ENCODE results near the gene EMP1.

Gene EMP1

DNA sequence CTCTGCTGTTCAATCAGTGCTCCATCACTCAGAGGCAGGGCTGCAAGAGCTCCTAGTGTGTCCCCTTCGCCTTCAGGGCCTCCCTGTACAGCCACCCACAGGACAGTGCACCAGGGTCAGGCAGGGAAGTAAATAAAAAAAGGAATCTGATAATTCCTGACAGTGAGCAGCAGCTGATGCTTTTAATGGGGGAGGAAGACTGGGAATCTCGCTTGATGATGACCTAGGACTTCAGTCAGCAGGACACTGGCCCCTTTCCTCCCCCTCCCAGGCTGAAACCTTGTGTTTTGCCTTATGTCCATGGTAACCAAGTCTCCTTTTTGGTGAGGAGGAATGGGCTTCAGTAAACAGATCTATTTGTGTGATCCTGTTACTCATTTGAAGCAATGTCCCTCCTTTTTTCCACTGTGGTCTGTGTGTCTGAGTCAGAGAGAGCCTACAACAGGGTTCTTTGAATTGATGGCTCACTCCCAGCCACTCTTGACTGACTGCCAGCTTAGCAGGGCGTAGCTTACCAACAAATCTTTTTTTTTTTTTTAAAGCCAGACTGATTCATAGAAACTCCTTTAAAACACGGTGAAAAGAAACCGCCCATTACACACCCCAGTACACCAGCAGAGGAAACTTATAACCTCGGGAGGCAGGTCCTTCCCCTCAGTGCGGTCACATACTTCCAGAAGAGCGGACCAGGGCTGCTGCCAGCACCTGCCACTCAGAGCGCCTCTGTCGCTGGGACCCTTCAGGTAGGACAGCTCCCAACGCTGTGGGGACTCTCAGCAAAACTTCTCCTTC is at the start of gene EMP1:
Gene EMP1, plus strand, starts transcription at position 597 of the 792 bp plus-strand sequence. CDS start 14,785 bp downstream, outside the sequence.
- TF ChIP-seq, protein P1, sequence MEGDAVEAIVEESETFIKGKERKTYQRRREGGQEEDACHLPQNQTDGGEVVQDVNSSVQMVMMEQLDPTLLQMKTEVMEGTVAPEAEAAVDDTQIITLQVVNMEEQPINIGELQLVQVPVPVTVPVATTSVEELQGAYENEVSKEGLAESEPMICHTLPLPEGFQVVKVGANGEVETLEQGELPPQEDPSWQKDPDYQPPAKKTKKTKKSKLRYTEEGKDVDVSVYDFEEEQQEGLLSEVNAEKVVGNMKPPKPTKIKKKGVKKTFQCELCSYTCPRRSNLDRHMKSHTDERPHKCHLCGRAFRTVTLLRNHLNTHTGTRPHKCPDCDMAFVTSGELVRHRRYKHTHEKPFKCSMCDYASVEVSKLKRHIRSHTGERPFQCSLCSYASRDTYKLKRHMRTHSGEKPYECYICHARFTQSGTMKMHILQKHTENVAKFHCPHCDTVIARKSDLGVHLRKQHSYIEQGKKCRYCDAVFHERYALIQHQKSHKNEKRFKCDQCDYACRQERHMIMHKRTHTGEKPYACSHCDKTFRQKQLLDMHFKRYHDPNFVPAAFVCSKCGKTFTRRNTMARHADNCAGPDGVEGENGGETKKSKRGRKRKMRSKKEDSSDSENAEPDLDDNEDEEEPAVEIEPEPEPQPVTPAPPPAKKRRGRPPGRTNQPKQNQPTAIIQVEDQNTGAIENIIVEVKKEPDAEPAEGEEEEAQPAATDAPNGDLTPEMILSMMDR (IDR thresholded peaks at IDR 0.05), result no peak
- H3K27me3 Mint-ChIP-seq (ENCODE audit: low read depth, poor library complexity), result peaks cover 8% of the 10 kb centered on the region
- H3K36me3 Mint-ChIP-seq (ENCODE audit: low read depth), result no peaks in the 10 kb centered on the region
- peak within 1 kb of the TSS; percentile 41 for H3K4me3 Mint-ChIP-seq
- no peak for DNase-seq
- no peaks in the 10 kb centered on the region for H3K9me3 Mint-ChIP-seq
- peaks cover 87% of the 10 kb centered on the region for H3K4me1 Mint-ChIP-seq
- peak within 1 kb of the TSS; percentile 87 for H3K27ac Mint-ChIP-seq

DNA sequence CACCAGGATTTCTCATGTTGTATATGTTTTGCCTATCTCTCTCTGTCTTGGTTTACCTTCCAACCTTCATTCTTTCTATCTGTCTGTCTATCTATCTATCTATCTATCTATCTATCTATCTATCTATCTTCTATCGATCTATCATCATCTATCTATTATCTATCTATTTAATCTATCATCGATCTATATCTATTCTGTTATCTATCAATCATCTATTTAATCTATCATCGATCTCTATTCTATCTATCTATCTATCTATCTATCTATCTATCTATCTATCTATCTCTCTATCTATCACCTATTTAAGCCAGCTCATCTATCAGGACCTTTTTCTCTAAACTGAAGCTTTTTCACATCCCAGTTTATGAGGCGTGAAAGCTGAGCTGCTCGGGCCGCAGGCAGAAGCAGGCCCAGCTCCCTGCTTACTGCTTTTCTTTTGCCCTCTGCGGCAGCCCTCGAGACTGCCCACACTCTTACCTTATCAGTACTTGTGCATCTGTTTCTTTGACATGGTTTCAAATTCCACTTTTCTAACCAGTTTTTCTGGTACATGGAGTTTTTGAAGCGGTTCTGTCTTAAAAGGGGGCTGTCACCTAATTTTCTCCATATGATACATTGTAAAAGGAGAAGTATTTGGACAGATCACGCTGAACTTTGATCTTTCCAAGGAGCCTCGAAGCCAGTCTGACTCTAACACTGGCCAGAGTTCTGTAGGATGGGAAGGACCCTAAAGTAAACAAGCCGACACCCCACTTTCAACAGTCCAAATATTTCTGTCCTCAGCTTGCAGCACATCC is 48.6 kb upstream of the EMP1 start:
- TF ChIP-seq, protein P1 (IDR thresholded peaks at IDR 0.05), result no peak
- peak; percentile 31 for DNase-seq
- Mint-ChIP-seq H3K36me3 (ENCODE audit: low read depth) (no peaks in the 10 kb centered on the region), H3K9me3 (peaks cover 4% of the 10 kb centered on the region), H3K27ac (peak overlapping the region; percentile 5), H3K4me3 (no peak overlapping the region), H3K4me1 (peaks cover 35% of the 10 kb centered on the region), H3K27me3 (ENCODE audit: low read depth, poor library complexity) (peaks cover 3% of the 10 kb centered on the region)

DNA sequence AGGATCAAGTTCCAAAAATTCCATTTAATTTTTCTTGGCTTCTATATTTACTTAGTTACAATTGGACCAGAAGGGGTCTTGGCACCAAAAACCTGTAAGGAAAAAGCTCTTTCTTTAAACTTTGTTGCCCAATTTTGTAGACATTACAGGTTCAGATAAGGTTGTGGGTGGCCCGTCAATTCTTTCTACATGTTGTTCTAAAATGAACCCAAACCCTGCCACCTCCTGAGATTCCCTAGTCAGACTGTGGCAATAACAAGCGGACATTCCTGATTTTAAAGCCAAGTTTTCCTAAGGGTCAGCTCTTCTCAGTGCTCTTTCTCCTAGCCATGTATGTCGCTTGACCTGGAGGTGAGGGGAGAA is 48.1 kb upstream of the EMP1 start:
- TF ChIP-seq, protein P1 (IDR thresholded peaks at IDR 0.05), result no peak
- H3K27me3 Mint-ChIP-seq (ENCODE audit: low read depth, poor library complexity), result peaks cover 3% of the 10 kb centered on the region
- H3K9me3 Mint-ChIP-seq, result peaks cover 4% of the 10 kb centered on the region
- peak overlapping the region; percentile 5 for H3K27ac Mint-ChIP-seq
- H3K4me3 Mint-ChIP-seq, result no peak overlapping the region
- H3K4me1 Mint-ChIP-seq, result peaks cover 35% of the 10 kb centered on the region
- DNase-seq, result no peak
- H3K36me3 Mint-ChIP-seq (ENCODE audit: low read depth), result no peaks in the 10 kb centered on the region

- H3K27me3 Mint-ChIP-seq (ENCODE audit: low read depth, poor library complexity), result peaks cover 3% of the 10 kb centered on the region
- H3K36me3 Mint-ChIP-seq (ENCODE audit: low read depth), result no peaks in the 10 kb centered on the region
- H3K27ac Mint-ChIP-seq, result no peak overlapping the region
- H3K4me3 Mint-ChIP-seq, result no peak overlapping the region
- peaks cover 4% of the 10 kb centered on the region for H3K9me3 Mint-ChIP-seq
- H3K4me1 Mint-ChIP-seq, result peaks cover 35% of the 10 kb centered on the region
- TF ChIP-seq, protein P1 (IDR thresholded peaks at IDR 0.05), result no peak
- DNase-seq, result no peak
Observed at GRCh38 chr12:13149411-13149810, 47.1 kb upstream of the EMP1 start.

DNA sequence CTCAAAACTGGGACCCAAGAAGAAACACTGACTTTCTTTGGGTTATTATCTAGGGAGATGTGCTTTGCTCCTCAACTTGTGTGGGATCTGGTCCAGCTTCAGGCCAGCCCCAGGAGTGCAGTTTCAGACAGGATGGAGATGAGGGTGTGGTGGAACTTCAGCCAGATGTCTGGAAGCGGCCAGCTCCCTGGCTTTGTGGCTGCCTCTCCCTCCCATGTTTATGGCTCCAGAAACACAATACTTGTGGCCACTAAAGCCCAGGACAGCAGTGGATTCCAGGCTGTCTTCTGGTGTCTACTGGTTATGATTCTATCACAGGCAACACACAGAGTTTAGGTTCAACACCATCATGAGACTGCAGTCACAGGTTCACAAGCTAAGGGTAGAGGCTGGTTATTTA is 44.2 kb upstream of the EMP1 start:
- Mint-ChIP-seq H3K27ac (no peak overlapping the region), H3K4me1 (peaks cover 18% of the 10 kb centered on the region), H3K4me3 (no peak overlapping the region), H3K9me3 (peaks cover 4% of the 10 kb centered on the region), H3K36me3 (ENCODE audit: low read depth) (no peaks in the 10 kb centered on the region), H3K27me3 (ENCODE audit: low read depth, poor library complexity) (no peaks in the 10 kb centered on the region)
- TF ChIP-seq, protein P1 (IDR thresholded peaks at IDR 0.05), result no peak
- no peak for DNase-seq
